ENCODE data around the gene COX19. TPM values are rescaled to one million over a fixed set of nuclear protein-coding genes. Genes with fewer than 3 reads are reported as not detected.

The COX19 gene
- total and polyA plus RNA-seq, 2 experiments from 2014 or later: 11.7 to 12.6 TPM

- Histone ChIP-seq H3K79me2 (replicated peaks; ENCODE audit: insufficient read depth) (0 out of 2 replicates have a peak, but pooled peaks cover 9% of the 10 kb centered on the region), H3K4me2 (no peak overlapping the region), H4K20me1 (replicated peaks; ENCODE audit: insufficient read depth) (peaks cover 11% of the 10 kb centered on the region; the same call in 1 of the 2 replicates), H3K4me1 (ENCODE audit: insufficient read depth) (no peaks in the 10 kb centered on the region), H3F3A (replicated peaks; ENCODE audit: low read depth) (0 out of 2 replicates have a peak, but pooled peaks cover 3% of the 10 kb centered on the region), H3K9me2 (ENCODE audit: insufficient read depth) (no peaks in the 10 kb centered on the region), H3K27me3 (ENCODE audit: insufficient read depth) (no peaks in the 10 kb centered on the region), H3K36me3 (ENCODE audit: insufficient read depth) (no peaks in the 10 kb centered on the region), H3K4me3 (no peak overlapping the region), H2AFZ (no peak overlapping the region), H3K27ac (ENCODE audit: low read depth) (no peak overlapping the region)
- H3K36me3 Mint-ChIP-seq (ENCODE audit: low read depth): peaks cover 12% of the 10 kb centered on the region
- H3K27me3 Mint-ChIP-seq (ENCODE audit: insufficient read depth, low read depth, poor library complexity): peaks cover 14% of the 10 kb centered on the region
- H3K4me1 Mint-ChIP-seq: no peaks in the 10 kb centered on the region
- H3K27ac Mint-ChIP-seq: no peak overlapping the region
- ATAC-seq (no peak), DNase-seq (ENCODE audit: low spot score) (no peak)
- no peak for TF ChIP-seq NANOG (IDR thresholded peaks at IDR 0.05; ENCODE audit: borderline replicate concordance)
- TF ChIP-seq, protein P1, sequence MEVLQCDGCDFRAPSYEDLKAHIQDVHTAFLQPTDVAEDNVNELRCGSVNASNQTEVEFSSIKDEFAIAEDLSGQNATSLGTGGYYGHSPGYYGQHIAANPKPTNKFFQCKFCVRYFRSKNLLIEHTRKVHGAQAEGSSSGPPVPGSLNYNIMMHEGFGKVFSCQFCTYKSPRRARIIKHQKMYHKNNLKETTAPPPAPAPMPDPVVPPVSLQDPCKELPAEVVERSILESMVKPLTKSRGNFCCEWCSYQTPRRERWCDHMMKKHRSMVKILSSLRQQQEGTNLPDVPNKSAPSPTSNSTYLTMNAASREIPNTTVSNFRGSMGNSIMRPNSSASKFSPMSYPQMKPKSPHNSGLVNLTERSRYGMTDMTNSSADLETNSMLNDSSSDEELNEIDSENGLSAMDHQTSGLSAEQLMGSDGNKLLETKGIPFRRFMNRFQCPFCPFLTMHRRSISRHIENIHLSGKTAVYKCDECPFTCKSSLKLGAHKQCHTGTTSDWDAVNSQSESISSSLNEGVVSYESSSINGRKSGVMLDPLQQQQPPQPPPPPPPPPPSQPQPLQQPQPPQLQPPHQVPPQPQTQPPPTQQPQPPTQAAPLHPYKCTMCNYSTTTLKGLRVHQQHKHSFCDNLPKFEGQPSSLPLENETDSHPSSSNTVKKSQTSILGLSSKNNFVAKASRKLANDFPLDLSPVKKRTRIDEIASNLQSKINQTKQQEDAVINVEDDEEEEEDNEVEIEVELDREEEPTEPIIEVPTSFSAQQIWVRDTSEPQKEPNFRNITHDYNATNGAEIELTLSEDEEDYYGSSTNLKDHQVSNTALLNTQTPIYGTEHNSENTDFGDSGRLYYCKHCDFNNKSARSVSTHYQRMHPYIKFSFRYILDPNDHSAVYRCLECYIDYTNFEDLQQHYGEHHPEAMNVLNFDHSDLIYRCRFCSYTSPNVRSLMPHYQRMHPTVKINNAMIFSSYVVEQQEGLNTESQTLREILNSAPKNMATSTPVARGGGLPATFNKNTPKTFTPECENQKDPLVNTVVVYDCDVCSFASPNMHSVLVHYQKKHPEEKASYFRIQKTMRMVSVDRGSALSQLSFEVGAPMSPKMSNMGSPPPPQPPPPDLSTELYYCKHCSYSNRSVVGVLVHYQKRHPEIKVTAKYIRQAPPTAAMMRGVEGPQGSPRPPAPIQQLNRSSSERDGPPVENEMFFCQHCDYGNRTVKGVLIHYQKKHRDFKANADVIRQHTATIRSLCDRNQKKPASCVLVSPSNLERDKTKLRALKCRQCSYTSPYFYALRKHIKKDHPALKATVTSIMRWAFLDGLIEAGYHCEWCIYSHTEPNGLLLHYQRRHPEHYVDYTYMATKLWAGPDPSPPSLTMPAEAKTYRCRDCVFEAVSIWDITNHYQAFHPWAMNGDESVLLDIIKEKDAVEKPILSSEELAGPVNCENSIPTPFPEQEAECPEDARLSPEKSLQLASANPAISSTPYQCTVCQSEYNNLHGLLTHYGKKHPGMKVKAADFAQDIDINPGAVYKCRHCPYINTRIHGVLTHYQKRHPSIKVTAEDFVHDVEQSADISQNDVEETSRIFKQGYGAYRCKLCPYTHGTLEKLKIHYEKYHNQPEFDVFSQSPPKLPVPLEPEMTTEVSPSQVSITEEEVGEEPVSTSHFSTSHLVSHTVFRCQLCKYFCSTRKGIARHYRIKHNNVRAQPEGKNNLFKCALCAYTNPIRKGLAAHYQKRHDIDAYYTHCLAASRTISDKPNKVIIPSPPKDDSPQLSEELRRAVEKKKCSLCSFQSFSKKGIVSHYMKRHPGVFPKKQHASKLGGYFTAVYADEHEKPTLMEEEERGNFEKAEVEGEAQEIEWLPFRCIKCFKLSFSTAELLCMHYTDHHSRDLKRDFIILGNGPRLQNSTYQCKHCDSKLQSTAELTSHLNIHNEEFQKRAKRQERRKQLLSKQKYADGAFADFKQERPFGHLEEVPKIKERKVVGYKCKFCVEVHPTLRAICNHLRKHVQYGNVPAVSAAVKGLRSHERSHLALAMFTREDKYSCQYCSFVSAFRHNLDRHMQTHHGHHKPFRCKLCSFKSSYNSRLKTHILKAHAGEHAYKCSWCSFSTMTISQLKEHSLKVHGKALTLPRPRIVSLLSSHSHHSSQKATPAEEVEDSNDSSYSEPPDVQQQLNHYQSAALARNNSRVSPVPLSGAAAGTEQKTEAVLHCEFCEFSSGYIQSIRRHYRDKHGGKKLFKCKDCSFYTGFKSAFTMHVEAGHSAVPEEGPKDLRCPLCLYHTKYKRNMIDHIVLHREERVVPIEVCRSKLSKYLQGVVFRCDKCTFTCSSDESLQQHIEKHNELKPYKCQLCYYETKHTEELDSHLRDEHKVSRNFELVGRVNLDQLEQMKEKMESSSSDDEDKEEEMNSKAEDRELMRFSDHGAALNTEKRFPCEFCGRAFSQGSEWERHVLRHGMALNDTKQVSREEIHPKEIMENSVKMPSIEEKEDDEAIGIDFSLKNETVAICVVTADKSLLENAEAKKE (CRISPR knock-in tag; IDR thresholded peaks at IDR 0.05): no peak
- no peak for TF ChIP-seq ETS1 (IDR thresholded peaks at IDR 0.05)
- no peak for TF ChIP-seq CTCF (conservative IDR thresholded peaks at IDR 0.05; ENCODE audit: low read depth in 2 of 2)
- TF ChIP-seq ZNF331 (CRISPR knock-in tag; IDR thresholded peaks at IDR 0.05; ENCODE audit: low read depth): no peak
- no peak for TF ChIP-seq REST (IDR thresholded peaks at IDR 0.05; ENCODE audit: unreplicated experiment)
- TF ChIP-seq EZH2 (IDR thresholded peaks at IDR 0.05; ENCODE audit: low read depth, unreplicated experiment): no peak
- TF ChIP-seq JUNB (IDR thresholded peaks at IDR 0.05; ENCODE audit: unreplicated experiment): no peak
- no peak for TF ChIP-seq CREB1 (CRISPR knock-in tag; IDR thresholded peaks at IDR 0.05; ENCODE audit: low read depth)
- TF ChIP-seq ZNF114 (CRISPR knock-in tag; IDR thresholded peaks at IDR 0.05): no peak
- no peaks in the 10 kb centered on the region; the same call in 2 of the 3 replicates for H3K9me3 Mint-ChIP-seq
- H3K4me3 Mint-ChIP-seq: no peak overlapping the region
Measured at GRCh38 chr7:1013581-1013980, 38.2 kb upstream of the COX19 start.
